Heart left ventricle (tissue), 16 donors: ENCODE measurements around the gene HSD11B1L. TPM values are rescaled to one million over a fixed set of nuclear protein-coding genes. Genes with fewer than 3 reads are reported as not detected.
"Not testable (repeated sequence)": the region's sequence is repeated elsewhere in the genome, so short reads cannot be mapped to it uniquely, and the experiment has no call there.

ENCODE experiments used
- ATAC-seq, 4 donors: fragments of 200-7000 bp; cut with Tn5 transposase; one replicate each; pipeline ENCODE4 v1.9.1; 2020 to 2022; ENCODE audit warnings: moderate library complexity in 4 of 4, mild to moderate bottlenecking in 3 of 4, moderate number of reproducible peaks in 1 of 4
- DNase-seq, 5 donors: peaks; one replicate each; pipeline ENCODE4 v3.0.0-alpha.2; 2020
- H3K27ac ChIP-seq, 12 donors: fragments of 200-600 bp; sonication (generic) in 4 of 12; one replicate each; pipeline versions ENCODE4 v1.5.0 to v1.8.0; 2016 to 2022; ENCODE audit warnings: mild to moderate bottlenecking in 2 of 12
- H3K27me3 ChIP-seq, 9 donors: fragments of 200-600 bp; sonication (generic) in 2 of 9; one replicate each; pipeline versions ENCODE4 v1.5.1 to v1.8.0; 2016 to 2022; ENCODE audit warnings: mild to moderate bottlenecking in 3 of 9
- H3K36me3 ChIP-seq, 9 donors: fragments of 200-600 bp; sonication (generic) in 2 of 9; one replicate each; pipeline versions ENCODE4 v1.5.0 to v1.8.0; 2018 to 2022; ENCODE audit warnings: mild to moderate bottlenecking in 2 of 9
- H3K4me1 ChIP-seq, 12 donors: fragments of 200-600 bp; sonication (generic) in 4 of 12; one replicate each; pipeline versions ENCODE4 v1.5.0 to v1.8.0; 2016 to 2022; ENCODE audit warnings: mild to moderate bottlenecking in 3 of 12
- H3K4me3 ChIP-seq, 12 donors: fragments of 200-600 bp; sonication (generic) in 4 of 12; one replicate each; pipeline versions ENCODE4 v1.5.0 to v1.8.0; 2017 to 2022; ENCODE audit warnings: mild to moderate bottlenecking in 9 of 12, moderate library complexity in 4 of 12
- H3K9me3 ChIP-seq, 12 donors: fragments of 200-600 bp; sonication (generic) in 4 of 12; one replicate each; pipeline versions ENCODE4 v1.5.0 to v1.8.0; 2016 to 2022; ENCODE audit warnings: mild to moderate bottlenecking in 1 of 12
- CTCF ChIP-seq, 12 donors: fragments of 200-600 bp; sonication (generic) in 4 of 12; IDR thresholded peaks; one replicate each; pipeline versions ENCODE4 v1.5.0 to v1.8.0; 2018 to 2022; ENCODE audit warnings: antibody characterized with exemption in 12 of 12, mild to moderate bottlenecking in 5 of 12
- POLR2A ChIP-seq, 2 donors: fragments of 450-650 bp; IDR thresholded peaks; one replicate each; pipeline ENCODE4 v1.6.1; 2017; ENCODE audit warnings: antibody characterized with exemption in 2 of 2, mild to moderate bottlenecking in 2 of 2, moderate library complexity in 2 of 2
- WGBS, 4 donors: extraction: QIAGEN DNeasy Blood & Tissue Kit in 2 of 4; methylation state at CpG; one replicate each; pipeline versions ENCODE4 v1.1.5 to v1.1.7; 2013 to 2018; 5-methylcytosine and 5-hydroxymethylcytosine counted together
- intact Hi-C, 10 donors: fragments of 100-400 bp; cut with DNase I; formaldehyde crosslinking; loops; one replicate each; pipeline versions ENCODE4 v1.11.1 to v1.14.2; 2022
- polyA plus RNA-seq, 2 donors: library from polyadenylated mRNA; stranded (reverse); fragments of 200-250 nt; gene quantifications; one replicate each; pipeline ENCODE4 v1.2.3, GENCODE V29; 2013
- total RNA-seq, 9 donors: library from RNA; depleted of rRNA in 2 of 9; stranded (reverse); fragments of >200 nt in 2 of 9; fragmentation: NEBNext Ultra II Directional in 3 of 9; extraction: Animal tissue kit (Norgen Biotek cat#: 25700) in 3 of 9; gene quantifications; one replicate each; pipeline versions ENCODE4 v1.1.0 to v1.2.4, GENCODE V29; 2016 to 2023
- donor health status: ischemic (EF 13 %, LVEDD 7.1; RV severe dilation, severe dysfunction).
- donor health status: healthy with polysubstance abuse.
- donor health status: DM: no; HTN: yes; CAD: no.
- donor health status: DM: no; HTN: no; CAD: no.
- donor health status: ischemic (EF 25% LVEDD 6.9; RV normal size, moderate dysfunction).
- donor health status: ischemic (EF 25% LVEDD 5.7; RV mildly dilated, moderate dysfunction).
- donor health status: healthy.
- donor health status: DM: yes; HTN: yes; CAD: no.
- donor health status: ischemic (EF 35%, LVEDD 5.7; RV mildly dilated, moderate dysfunction).
- donor health status: nonischemic (EF 11% LVEDD 7.7; RV severe dilation, severe dysfunction).
- donor health status: DM: yes; HTN: yes; CAD: no.
- donor health status: PGD.
- donor health status: ischemic (EF 29% LVEDD 5.4; RV normal size, mild dysfunction).
- donor health status: nonischemic (EF 23%, LVEDD 6.1; RV moderate dilation, normal function).

Gene HSD11B1L
- total and polyA plus RNA-seq, 11 donors: 3.7 to 14.4 (median 5.2) TPM

- intact Hi-C loops: loop anchor here in 2 of 10 donors (10.0 kb wide), 2 partner anchors 107 to 1847 kb away; partner anchors contain the start of genes DUS3L (in 1 of the 2) and PNPLA6 (in 1 of the 2)
- Histone ChIP-seq H3K9me3 (no peaks in the 10 kb centered on the region), H3K4me1 (peaks cover 4 to 44% (median 22%) of the 10 kb centered on the region in 12 donors), H3K4me3 (peak overlapping the region in 11 of 12 donors; percentile 43 to 83 (median 69)), H3K27ac (peak overlapping the region in 8 of 12 donors; percentile 21 to 87 (median 78)), H3K36me3 (peaks cover 0 to 12% (median 9%) of the 10 kb centered on the region in 9 donors), H3K27me3 (no peaks in the 10 kb centered on the region)
- ATAC-seq (no peak), DNase-seq (peak in 2 of 5 donors; percentile 39 to 46)
- TF ChIP-seq CTCF (IDR thresholded peaks at IDR 0.05) (peak in 3 of 12 donors; percentile 1 to 22 (median 3)), POLR2A (IDR thresholded peaks at IDR 0.05) (no peak)
- WGBS, 4 donors: 45 to 56% (median 47%) methylated on average over 47 to 76 of the region's 76 CpGs
These were observed 6.8 kb downstream of the HSD11B1L start for GRCh38 chr19:5687360-5688198.

DNA sequence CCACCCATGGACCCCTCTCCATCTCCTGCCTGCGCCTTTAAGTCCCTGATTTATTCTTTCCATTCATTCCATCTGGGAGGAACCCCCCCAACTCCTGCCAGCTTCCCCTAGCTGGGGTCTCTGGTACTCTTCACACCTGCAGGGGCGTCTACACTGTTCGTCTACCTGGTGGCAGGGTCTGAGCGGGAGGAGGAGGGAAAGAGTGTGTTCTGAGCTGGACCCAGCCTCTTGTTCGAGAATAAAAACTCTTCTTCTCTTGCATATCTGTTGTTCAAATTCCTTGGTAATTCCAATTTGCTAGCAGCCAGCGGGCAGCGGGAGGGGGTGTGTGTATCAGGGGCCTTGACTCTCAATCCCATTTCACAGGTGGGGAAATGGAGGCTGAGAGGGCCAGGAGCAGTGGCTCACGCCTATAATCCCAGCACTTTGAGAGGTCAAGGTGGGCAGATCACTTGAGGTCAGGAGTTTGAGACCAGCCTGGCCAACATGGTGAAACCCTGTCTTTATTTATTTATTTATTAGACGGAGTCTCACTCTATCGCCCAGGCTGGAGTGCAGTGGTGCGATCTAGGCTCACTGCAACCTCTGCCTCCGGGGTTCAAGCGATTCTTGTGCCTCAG, 7.5 kb downstream of the HSD11B1L start:
- not testable (repeated sequence) for ATAC-seq, H3K27me3 ChIP-seq, H3K4me3 ChIP-seq, H3K27ac ChIP-seq, DNase-seq, H3K9me3 ChIP-seq
- WGBS, 4 donors: 86 to 96% (median 94%) methylated on average over 13 of the region's 13 CpGs
- intact Hi-C loops: loop anchor here in 2 of 10 donors (10.0 kb wide), 2 partner anchors 106 to 1846 kb away; partner anchors contain the start of genes DUS3L (in 1 of the 2) and PNPLA6 (in 1 of the 2)
- peaks cover 4 to 51% (median 28%) of the 10 kb centered on the region in 12 donors for H3K4me1 ChIP-seq
- peaks cover 0 to 20% (median 17%) of the 10 kb centered on the region in 9 donors for H3K36me3 ChIP-seq

GRCh38 chr19:5690125-5690954, 9.5 kb downstream of the HSD11B1L start, which contains the start of gene RPL36:
Gene RPL36, plus strand, starts transcription at chr19:5690295. Its CDS starts 213 bp downstream, at chr19:5690508.
- H3K4me3 ChIP-seq: peak within 1 kb of the TSS; percentile 48 to 91 (median 77)

More at GRCh38 chr19:5690125-5690954, 9.5 kb downstream of the HSD11B1L start, which contains the start of gene RPL36:
- Histone ChIP-seq H3K27me3 (no peaks in the 10 kb centered on the region), H3K27ac (peak within 1 kb of the TSS; percentile 67 to 95 (median 86)), H3K36me3 (peaks cover 0 to 40% (median 37%) of the 10 kb centered on the region in 9 donors), H3K9me3 (no peaks in the 10 kb centered on the region), H3K4me1 (peaks cover 4 to 57% (median 28%) of the 10 kb centered on the region in 12 donors)
- intact Hi-C loops: loop anchor here in 4 of 10 donors (1.0 to 5.0 kb wide), 4 partner anchors 30 to 212 kb away; partner anchors contain the start of genes CATSPERD (in 4 of the 4), LONP1 (in 4 of the 4), NDUFA11 (in 1 of the 4) and SAFB (in 1 of the 4)
- DNase-seq (peak; percentile 97 to 99 (median 98)), ATAC-seq (peak; percentile 71 to 84 (median 78))
- TF ChIP-seq CTCF (IDR thresholded peaks at IDR 0.05) (peak; percentile 94 to 100 (median 98)), POLR2A (IDR thresholded peaks at IDR 0.05) (peak in 1 of 2 donors; percentile 84)
- 1 to 3% (median 1%) methylated on average over 34 to 73 of the region's 73 CpGs for WGBS, 4 donors
